Activated naive CD4-positive, alpha-beta T cell treated with anti-CD3 and anti-CD28 coated beads, Interleukin-2, amount 50 U/mL, for 72 hours (primary cell): Measurements from ENCODE around the gene CFAP61. TPM values are rescaled to one million over a fixed set of nuclear protein-coding genes. Genes with fewer than 3 reads are reported as not detected.

Experiments
- ATAC-seq, 2 donors: fragments of 150-1000 bp; cut with Tn5 transposase; 2 replicates each; pipeline ENCODE4 v1.10.0; 2021; ENCODE audit warnings: mild to moderate bottlenecking in 2 of 2, moderate library complexity in 2 of 2
- DNase-seq, 2 donors: peaks; one replicate each; pipeline ENCODE4 v3.0.0; 2021 to 2022; ENCODE audit warnings: low spot score in 2 of 2
- H3K27ac Mint-ChIP-seq, 2 donors: one replicate each; pipeline ENCODE4 v1.8.0; 2022; ENCODE audit warnings: mild to moderate bottlenecking in 2 of 2, mixed read lengths in 2 of 2
- H3K36me3 Mint-ChIP-seq, 2 donors: one replicate each; pipeline ENCODE4 v1.8.0; 2022; ENCODE audit warnings: mixed read lengths in 2 of 2
- H3K9me3 Mint-ChIP-seq, 2 donors: one replicate each; pipeline ENCODE4 v1.8.0; 2022; ENCODE audit warnings: mixed read lengths in 2 of 2
- total RNA-seq, 2 donors: library from RNA; stranded (reverse); gene quantifications; one replicate each; pipeline ENCODE4 v1.2.3, GENCODE V29; 2022

CFAP61 gene
- total RNA-seq, 2 donors from 2014 or later, result 0.41 TPM; not detected in 1

DNA sequence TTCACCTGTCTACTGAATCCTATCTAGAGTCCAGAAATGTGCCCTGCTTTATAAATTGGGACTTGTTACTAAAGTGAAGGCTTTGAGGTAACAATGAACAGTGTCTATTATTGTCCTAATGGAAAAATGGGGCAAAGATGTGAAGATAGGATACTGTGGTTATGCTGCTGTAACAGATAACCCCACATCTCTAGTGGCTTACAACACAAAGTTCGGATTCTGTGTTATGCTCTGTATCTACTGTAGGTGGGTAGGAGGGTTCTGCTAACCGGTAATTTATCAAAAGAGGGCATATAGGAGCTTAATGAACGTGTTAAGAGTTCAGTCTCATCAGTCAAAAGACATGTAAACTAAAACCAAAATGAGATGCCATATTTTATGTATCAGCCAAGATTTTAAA lies 28.9 kb upstream of the CFAP61 start:
- peak overlapping the region; percentile 37 to 43 for H3K27ac Mint-ChIP-seq
- ATAC-seq (no peak), DNase-seq (no peak)
- no peaks in the 10 kb centered on the region for H3K9me3 Mint-ChIP-seq
- peaks cover 8% of the 10 kb centered on the region in 2 donors for H3K36me3 Mint-ChIP-seq

DNA sequence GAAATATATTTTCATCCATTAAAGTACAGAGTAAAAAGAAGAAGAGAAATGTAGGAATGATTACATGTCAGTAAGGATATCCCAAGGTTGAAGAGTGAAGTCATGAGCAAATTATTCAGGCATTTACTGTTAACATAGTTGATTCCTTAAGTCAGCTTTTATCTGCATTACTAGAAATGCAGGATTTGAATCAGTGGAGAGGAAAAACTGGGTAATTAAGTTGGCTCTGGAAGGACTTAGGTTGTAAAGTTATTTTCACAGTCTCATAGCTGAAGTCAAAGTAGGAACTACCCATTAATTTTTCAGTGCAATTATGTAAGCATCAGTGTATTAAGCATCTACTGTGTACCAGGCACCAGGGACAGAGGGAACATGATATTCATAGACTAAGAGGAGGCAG lies 27.4 kb upstream of the CFAP61 start:
- H3K9me3 Mint-ChIP-seq, result no peaks in the 10 kb centered on the region
- peak overlapping the region; percentile 3 to 11 for H3K27ac Mint-ChIP-seq
- peaks cover 0 to 7% of the 10 kb centered on the region in 2 donors for H3K36me3 Mint-ChIP-seq
- DNase-seq (no peak), ATAC-seq (no peak)

DNA sequence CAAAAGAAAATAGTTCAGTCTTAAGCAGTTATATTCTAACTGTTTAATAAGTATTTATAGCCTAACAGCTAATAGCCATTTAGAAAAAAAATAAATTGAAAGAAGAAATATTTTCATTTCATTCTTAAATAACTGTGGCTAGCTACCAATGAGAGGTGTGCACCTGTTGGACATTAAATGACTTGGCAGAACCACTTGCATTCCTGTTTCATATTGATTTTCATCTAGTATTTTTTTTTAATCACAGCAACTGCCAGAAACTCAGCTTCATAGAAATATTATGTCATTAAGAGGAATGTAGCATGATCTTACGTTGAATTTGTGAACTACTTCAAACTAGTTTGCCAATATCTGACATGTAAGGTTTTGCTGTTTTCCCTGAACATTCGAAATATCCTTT lies 25.0 kb upstream of the CFAP61 start:
- ATAC-seq (no peak), DNase-seq (no peak)
- Mint-ChIP-seq H3K9me3 (no peaks in the 10 kb centered on the region), H3K36me3 (no peaks in the 10 kb centered on the region), H3K27ac (no peak overlapping the region)

DNA sequence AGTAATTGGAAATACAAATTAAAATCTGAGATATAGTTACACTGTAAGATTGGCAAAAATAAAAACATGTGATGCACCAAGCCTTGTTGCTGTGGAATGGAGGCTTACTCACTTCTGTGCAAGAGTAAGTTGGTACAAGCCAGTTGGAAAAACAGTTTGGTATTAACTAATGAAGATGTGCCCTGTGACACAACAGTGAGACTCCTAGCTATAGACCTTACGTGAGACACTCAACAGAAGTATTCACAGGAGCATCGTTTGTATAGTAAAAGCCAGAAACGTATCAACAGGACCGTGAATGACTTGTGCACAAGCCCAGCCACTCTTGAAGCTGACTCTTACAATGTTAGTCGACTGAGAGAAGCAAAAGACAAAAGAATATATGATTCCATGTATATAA lies 20.5 kb upstream of the CFAP61 start:
- H3K36me3 Mint-ChIP-seq, result peaks cover 2 to 10% of the 10 kb centered on the region in 2 donors
- H3K9me3 Mint-ChIP-seq, result no peaks in the 10 kb centered on the region
- no peak overlapping the region for H3K27ac Mint-ChIP-seq
- no peak for DNase-seq
- no peak for ATAC-seq

DNA sequence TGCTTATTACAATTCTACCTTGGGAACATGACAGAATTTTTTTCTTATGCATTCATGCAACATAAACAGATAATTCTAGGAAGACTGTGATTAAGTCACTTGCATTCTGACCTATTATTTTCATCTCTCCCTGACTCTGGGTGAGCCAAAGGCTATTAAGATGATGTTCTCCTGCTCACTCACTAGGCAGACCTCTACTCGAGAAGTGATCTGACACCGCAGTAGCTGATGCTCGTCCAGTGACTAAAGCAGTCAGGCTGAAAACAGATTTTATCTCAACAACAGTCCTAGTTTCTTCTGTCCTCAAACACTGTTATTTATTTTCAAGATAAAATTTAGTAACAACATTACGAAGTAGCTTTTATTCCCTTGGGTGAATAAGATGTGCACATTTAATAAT lies 17.8 kb upstream of the CFAP61 start:
- no peak overlapping the region for H3K27ac Mint-ChIP-seq
- H3K36me3 Mint-ChIP-seq, result peaks cover 10 to 18% of the 10 kb centered on the region in 2 donors
- ATAC-seq (no peak), DNase-seq (no peak)
- no peaks in the 10 kb centered on the region for H3K9me3 Mint-ChIP-seq

DNA sequence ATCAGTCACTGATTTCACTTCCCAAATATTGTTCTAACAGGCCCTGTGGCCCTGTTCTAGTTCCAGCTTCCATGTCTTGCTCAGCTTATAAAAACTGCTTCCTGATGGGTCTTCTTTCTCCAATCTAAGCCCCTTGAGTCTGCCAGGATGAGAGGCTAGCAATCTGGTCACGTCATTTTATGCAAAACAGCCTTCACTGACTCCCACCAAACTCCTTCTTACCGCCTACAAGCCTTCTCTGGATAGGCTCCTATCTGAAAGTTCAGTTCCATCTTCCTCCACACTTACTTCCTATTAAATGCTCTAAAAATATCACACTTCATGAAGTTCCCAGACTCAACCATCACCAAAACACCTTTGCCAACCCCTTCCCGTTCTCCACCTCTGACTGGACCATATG lies 15.6 kb upstream of the CFAP61 start:
- Mint-ChIP-seq H3K27ac (peak overlapping the region; percentile 23 to 29), H3K9me3 (no peaks in the 10 kb centered on the region), H3K36me3 (peaks cover 15 to 18% of the 10 kb centered on the region in 2 donors)
- DNase-seq, result no peak
- ATAC-seq, result no peak

DNA sequence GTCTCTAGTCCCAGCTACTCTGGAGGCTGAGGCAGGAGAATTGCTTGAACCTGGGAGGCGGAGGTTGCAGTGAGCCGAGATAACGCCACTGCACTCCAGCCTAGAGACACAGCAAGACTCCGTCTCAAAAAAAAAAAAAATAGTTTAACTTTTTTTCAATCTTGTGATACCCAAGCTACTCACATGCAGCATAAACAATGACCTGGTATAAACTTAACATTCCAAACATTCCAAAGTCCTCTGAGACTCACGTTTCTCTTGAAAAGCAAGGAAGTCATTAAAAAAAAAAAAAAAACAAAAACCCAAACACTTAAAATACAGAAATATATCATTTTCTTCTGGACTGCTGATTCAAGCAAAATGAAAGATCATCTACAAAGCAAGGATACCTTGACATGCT lies 14.4 kb upstream of the CFAP61 start:
- ATAC-seq (no peak), DNase-seq (no peak)
- peaks cover 15 to 18% of the 10 kb centered on the region in 2 donors for H3K36me3 Mint-ChIP-seq
- H3K27ac Mint-ChIP-seq, result no peak overlapping the region
- H3K9me3 Mint-ChIP-seq, result no peaks in the 10 kb centered on the region

DNA sequence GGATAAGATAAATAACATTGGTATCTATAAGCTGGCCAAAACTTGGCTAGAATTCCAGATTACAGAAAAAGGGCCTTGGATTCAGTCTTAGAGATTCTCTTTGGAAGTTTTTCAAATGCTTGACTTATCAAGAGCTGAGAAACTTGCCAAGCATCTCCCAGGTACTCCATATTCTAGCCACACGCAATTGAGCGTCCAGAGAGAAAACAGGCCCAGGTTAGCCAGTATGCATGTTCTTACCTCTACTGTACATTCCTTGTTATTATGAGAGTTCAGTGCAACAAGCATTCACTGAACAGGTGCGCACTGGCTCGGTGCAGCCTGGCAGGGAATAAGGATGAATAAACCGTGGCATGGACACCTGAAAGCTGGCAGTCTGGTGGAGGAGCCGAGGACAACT lies 13.7 kb upstream of the CFAP61 start:
- no peaks in the 10 kb centered on the region for H3K9me3 Mint-ChIP-seq
- DNase-seq, result no peak
- ATAC-seq, result no peak
- no peak overlapping the region for H3K27ac Mint-ChIP-seq
- H3K36me3 Mint-ChIP-seq, result peaks cover 15 to 18% of the 10 kb centered on the region in 2 donors

DNA sequence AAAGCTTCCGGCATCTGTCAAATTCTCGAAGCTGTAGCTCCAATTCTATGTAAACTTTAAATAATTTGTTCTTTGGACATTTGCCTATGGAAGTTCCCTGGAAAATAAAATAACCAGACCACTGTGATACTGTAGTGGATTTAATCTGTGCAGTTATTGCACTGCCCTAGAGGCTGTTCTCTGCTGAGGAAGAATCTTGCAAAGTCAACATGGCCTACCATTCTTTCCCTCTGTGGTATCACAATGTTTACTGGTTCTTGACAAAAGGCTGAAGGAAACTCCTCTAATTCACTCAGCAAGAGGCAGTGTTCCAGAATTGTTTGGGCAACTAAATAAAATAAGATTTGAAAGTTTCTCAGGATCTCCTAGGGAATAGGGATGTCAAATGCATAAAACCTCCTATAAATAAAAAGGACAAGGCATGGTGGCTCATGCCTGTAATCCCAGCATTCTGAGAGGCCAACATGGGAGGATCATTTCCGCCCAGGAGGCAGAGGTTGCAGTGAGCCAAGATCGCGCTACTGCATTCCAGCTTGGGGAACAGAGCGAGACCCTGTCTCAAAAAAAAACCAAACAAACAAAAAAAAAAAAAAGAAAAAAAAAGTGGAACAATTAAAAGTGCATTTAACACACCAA lies 12.5 kb upstream of the CFAP61 start:
- ATAC-seq (no peak), DNase-seq (no peak)
- no peaks in the 10 kb centered on the region for H3K9me3 Mint-ChIP-seq
- H3K36me3 Mint-ChIP-seq, result peaks cover 23% of the 10 kb centered on the region in 2 donors
- H3K27ac Mint-ChIP-seq, result no peak overlapping the region

DNA sequence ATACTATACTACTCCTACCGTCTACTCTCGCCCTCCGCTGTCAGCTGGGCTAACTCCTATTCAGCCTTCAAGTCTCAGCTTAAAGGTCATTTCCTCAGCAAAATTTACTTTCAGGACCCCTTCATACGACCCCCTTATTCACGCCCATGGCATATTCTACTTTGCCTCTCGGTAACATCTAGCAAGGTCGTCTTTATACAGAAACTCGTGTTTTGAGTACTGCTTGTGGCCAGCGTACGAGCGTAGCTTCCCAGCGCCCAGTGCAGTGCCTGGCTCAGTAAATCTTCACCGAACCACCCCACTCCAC lies 612 bp upstream of the CFAP61 start:
- Mint-ChIP-seq H3K9me3 (no peaks in the 10 kb centered on the region), H3K27ac (peak overlapping the region; percentile 99), H3K36me3 (peaks cover 23 to 28% of the 10 kb centered on the region in 2 donors)
- ATAC-seq (peak in 1 of 2 donors; percentile 36), DNase-seq (no peak)

DNA sequence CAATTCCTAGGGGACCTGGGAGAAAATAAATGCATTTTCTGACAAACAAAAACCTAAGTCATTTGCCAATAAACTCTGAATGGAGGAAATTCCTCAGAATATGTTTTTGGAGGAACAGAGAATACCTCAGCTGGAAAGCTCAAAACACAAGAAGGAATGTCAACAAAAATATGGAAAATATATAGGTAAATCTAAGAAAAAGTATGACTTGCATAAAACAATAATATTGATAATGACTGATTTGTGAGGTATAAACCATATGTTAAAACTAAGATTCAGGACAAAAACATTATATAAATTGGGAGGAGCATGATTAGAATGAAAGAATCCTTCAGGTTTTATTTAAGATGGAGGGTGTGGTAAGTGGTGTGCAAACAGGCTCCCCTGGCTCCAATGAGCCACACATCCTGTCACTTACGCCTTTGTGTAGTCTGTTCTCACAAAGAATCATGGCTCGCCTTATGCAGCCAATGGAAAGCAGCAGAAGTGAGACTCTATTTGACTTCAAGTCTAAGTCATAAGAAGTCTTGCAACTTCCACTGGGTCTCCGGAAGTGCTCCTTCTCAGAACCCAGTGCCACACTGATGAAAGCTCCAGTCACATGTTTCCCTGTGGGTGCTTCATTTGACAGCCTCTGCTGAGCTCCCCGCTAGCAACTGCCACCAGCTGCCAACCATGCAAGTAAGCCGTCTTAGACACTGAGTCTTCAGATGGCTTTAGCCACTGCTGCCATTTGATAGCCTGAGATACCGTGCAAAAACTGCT lies 8.1 kb downstream of the CFAP61 start:
- ATAC-seq (no peak), DNase-seq (no peak)
- no peaks in the 10 kb centered on the region for H3K36me3 Mint-ChIP-seq
- H3K27ac Mint-ChIP-seq, result no peak overlapping the region
- H3K9me3 Mint-ChIP-seq, result no peaks in the 10 kb centered on the region

DNA sequence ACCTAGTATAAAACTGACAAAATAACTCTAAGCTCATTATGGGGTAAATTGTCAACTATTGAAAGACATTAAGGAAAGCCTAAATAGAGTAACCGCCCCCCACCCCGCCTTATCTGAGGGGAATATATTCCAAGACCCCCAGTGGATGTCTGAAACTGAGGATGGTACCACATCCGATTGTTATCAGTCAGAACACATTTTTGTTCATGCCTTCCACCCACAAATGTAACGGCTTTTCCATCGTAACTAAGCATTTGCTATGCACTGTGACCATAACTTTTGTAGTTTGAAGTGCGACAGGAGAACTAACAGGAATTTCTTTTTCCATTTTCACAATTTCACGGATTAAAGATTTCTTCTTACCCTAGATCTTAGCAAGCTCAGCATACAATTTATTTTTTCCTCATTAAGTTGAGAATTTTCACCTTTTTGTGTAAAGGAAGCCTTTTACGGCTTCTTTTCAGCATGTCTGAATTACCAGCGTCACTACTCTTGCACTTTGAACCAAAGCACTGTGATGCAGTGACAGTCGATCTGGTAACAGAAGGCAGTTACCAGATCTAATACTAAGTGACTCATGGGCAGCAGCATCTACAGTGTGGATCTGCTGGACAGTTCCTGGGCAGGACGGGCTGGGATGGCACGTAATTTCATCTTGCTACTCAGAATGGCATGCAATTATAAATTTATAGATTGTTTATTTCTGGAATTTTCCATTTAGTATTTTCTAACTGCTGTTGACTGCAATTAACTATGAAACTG lies 11.8 kb downstream of the CFAP61 start:
- no peak for DNase-seq
- Mint-ChIP-seq H3K27ac (no peak overlapping the region), H3K36me3 (no peaks in the 10 kb centered on the region), H3K9me3 (no peaks in the 10 kb centered on the region)
- ATAC-seq, result no peak

DNA sequence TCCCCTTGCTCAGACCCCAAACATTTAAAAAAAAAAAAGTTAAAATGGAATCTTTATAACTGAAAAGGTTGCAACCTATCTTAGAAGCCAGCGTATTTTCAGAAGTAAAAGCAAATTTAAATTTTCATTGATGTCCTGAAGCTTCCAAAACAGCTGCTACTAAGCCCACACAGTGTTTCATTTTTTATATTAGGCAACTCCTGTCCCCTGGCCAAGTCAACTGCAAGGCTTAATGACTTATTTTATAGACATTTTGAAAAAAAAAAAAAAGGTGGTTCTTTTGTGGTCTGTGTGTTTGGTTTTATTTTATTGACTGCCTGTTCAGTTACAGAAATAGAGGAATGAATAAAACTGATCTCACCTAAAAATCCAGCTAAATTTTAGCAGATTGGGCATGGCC lies 13.0 kb downstream of the CFAP61 start:
- H3K36me3 Mint-ChIP-seq, result no peaks in the 10 kb centered on the region
- ATAC-seq (no peak), DNase-seq (no peak)
- H3K9me3 Mint-ChIP-seq, result no peaks in the 10 kb centered on the region
- H3K27ac Mint-ChIP-seq, result no peak overlapping the region

DNA sequence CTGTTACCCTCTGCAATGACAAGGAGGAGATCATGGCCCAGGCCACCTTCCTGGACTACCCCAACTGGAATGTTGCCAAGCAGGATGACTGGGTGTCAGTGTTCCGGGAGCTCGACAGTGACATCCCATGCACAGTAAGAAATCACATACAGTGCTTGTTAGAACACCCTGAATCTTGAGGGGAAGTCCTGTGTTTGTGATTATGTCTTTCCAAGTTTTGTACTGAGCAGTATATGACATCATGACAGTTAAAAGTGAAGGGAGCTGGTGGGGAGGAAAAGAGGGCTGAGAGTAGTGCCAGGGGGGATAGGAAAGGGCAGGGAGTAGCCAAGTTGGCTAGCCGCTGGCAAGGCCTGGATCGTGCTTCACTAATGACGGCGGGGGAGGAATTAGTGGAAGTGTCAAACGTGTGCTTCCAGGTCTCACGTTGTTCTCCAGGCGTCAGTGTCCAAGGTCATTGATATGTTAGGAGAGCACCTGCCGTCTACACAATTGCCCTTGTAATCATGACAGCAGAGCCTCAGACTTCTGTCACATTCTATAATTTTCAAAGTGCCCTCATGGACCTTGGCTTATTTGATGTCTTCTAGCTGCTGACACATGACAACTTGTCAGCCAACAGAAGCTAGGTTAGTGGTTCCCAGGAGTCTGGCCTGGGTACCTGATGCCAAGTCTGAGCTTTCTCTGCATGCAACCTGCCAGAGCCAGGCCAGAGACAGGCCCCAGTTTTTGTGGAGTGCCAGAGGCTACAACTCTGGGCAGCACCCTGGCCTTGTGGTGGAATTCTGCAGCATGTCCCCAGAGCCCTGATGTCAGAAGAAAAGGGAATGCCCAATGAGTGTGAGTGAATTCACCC lies 18.8 kb downstream of the CFAP61 start:
- Mint-ChIP-seq H3K27ac (no peak overlapping the region), H3K36me3 (no peaks in the 10 kb centered on the region), H3K9me3 (no peaks in the 10 kb centered on the region)
- DNase-seq (no peak), ATAC-seq (no peak)

DNA sequence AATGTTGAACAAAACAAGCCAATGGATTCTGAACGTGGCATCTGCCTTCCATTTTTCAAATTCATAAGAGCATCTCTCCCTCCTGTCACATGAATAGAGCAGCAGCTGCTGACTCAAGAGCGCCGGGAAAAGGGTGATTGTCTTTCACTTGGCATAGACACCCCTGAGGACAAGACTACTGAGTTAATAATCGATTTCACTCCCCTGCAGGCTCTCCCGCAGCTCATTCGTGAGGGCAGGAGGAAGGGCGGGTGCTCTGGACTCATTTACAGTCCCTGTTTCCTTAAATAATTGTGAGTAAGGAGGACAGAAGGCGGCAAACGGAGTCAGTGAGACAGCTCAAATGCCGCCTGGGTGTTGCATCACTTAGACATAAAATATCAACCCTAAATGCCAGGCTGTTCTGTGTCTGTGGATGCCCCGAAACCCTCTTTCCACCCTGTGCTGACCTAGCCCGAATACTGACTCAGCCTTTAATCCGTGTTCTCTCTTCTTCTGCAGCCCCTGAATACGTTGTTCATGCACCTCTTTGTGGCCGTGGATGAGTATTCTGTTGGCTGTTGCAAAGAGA lies 21.6 kb downstream of the CFAP61 start:
- H3K9me3 Mint-ChIP-seq, result no peaks in the 10 kb centered on the region
- H3K27ac Mint-ChIP-seq, result no peak overlapping the region
- DNase-seq, result no peak
- H3K36me3 Mint-ChIP-seq, result no peaks in the 10 kb centered on the region
- ATAC-seq, result no peak

DNA sequence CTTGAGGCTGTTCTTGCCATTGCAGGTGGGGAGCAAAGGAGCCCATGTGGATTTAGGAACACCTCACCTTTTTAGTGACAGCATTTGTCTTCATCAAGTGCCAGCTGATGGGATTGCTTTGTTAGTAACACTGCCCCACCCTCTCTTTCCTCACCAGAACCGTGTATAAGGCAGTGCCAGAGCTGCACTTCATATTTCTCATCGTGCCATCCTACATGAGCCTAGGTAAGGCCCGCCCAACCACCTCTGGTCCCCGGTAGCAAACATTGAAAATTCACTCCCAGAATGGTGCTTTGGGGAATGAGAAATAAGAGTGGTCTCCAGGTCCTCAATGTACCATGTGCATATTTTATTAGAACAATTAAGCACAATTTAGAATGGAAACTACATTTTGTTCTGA lies 22.7 kb downstream of the CFAP61 start:
- DNase-seq (no peak), ATAC-seq (no peak)
- H3K9me3 Mint-ChIP-seq, result no peaks in the 10 kb centered on the region
- no peak overlapping the region for H3K27ac Mint-ChIP-seq
- H3K36me3 Mint-ChIP-seq, result no peaks in the 10 kb centered on the region
